ENCODE data around the gene ENDOV. TPM values are rescaled to one million over a fixed set of nuclear protein-coding genes. Genes with fewer than 3 reads are reported as not detected.

ENDOV gene
- total and polyA plus RNA-seq, 2 of the 13 experiments (the other 11 are each of a cell fraction or from before 2014, with no cell fraction given), result 15.1 to 17.1 TPM

DNA sequence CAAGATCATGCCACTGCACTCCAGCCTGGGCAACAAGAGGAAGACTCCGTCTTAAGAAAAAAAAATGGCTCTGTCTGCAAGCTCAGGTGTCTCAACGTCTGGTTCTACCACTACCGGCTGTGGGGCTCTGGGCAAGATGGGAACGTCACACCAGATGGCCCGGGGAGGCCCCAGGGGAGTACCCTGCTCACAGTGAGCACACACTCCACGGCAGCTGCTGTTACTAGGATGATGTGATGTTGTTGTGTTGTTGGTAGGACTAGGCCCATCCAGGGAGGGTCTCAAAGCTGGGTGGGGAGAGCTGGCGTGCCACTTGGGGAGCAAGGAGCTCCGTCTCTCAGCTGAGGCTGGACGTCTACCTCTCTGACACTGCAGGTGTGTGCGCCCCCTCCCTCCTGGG is 70.9 kb downstream of the ENDOV start:
- 21% methylated on average over 10 of the region's 10 CpGs for WGBS (ENCODE audit: low lambda C conversion rate)
- ATAC-seq (no peak), DNase-seq (ENCODE audit: low spot score) (no peak), FAIRE-seq (no peak)
- BruUV-seq (replicated peaks), result no TSS peak
- H3K27me3 ChIP-seq (ENCODE audit: control insufficient read depth in 1 of 2, insufficient read depth in 2 of 2, low read length in 2 of 2), result peaks cover 20 to 74% of the 10 kb centered on the region in 2 experiments
- in situ Hi-C loops (cut with HindIII; ENCODE audit: extremely low pct_ligation_motif_present, low pct_unique_long_range_greater_than_20kb), result no loop called here
- no peak overlapping the region for H3K9ac ChIP-seq (ENCODE audit: insufficient read depth, low read depth, low read length)
- ChIA-PET CTCF (ENCODE audit: low intra/inter-chr PET ratio, low total read pairs) (no interaction called here), POLR2A (no interaction called here)
- peaks cover 3% of the 10 kb centered on the region for H3K4me1 ChIP-seq (ENCODE audit: insufficient read depth, low read length)
- no peaks in the 10 kb centered on the region for H4K20me1 ChIP-seq (ENCODE audit: insufficient read depth, low read length)
- intact Hi-C loops (cut with micrococcal nuclease; ENCODE audit: unreplicated experiment), result no loop called here
- H3K27ac ChIP-seq (ENCODE audit: extremely low read length, insufficient read depth, low read length), result no peak overlapping the region
- H3K9me3 ChIP-seq (ENCODE audit: low read length), result no peaks in the 10 kb centered on the region
- no peaks in the 10 kb centered on the region for H3K36me3 ChIP-seq (replicated peaks in 1 of 2; ENCODE audit: control insufficient read depth in 1 of 2, insufficient read depth in 2 of 2, low read length in 2 of 2)
- H3K79me2 ChIP-seq (ENCODE audit: insufficient read depth, low read length), result no peaks in the 10 kb centered on the region
- H2AFZ ChIP-seq (ENCODE audit: low read length), result no peak overlapping the region
- no peak overlapping the region for H3K4me2 ChIP-seq (ENCODE audit: low read depth, low read length)
- no peak overlapping the region for H3K4me3 ChIP-seq (replicated peaks in 1 of 3; ENCODE audit: insufficient read depth in 1 of 3, low read depth in 2 of 3, low read length in 3 of 3)
- TF ChIP-seq SMAD9 (CRISPR knock-in tag; IDR thresholded peaks at IDR 0.05), result no peak
- TF ChIP-seq ZNF678 (CRISPR knock-in tag; IDR thresholded peaks at IDR 0.05), result no peak
- no peak for TF ChIP-seq ZNF260 (CRISPR knock-in tag; IDR thresholded peaks at IDR 0.05; ENCODE audit: borderline replicate concordance, low read depth)
- no peak for TF ChIP-seq ZNF234 (CRISPR knock-in tag; conservative IDR thresholded peaks at IDR 0.05)
- TF ChIP-seq, protein P1, sequence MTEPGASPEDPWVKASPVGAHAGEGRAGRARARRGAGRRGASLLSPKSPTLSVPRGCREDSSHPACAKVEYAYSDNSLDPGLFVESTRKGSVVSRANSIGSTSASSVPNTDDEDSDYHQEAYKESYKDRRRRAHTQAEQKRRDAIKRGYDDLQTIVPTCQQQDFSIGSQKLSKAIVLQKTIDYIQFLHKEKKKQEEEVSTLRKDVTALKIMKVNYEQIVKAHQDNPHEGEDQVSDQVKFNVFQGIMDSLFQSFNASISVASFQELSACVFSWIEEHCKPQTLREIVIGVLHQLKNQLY (CRISPR knock-in tag; IDR thresholded peaks at IDR 0.05), result no peak
- TF ChIP-seq SIN3B (IDR thresholded peaks at IDR 0.05; ENCODE audit: low read length), result no peak
- TF ChIP-seq, protein P2, sequence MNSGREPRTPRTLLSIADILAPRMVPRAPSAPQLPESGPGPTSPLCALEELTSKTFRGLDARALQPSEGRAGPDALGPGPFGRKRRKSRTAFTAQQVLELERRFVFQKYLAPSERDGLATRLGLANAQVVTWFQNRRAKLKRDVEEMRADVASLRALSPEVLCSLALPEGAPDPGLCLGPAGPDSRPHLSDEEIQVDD (CRISPR knock-in tag; IDR thresholded peaks at IDR 0.05; ENCODE audit: borderline replicate concordance), result no peak
- no peak for TF ChIP-seq ZBTB7A (CRISPR knock-in tag; IDR thresholded peaks at IDR 0.05)
- TF ChIP-seq DNMT3B (CRISPR knock-in tag; conservative IDR thresholded peaks at IDR 0.05), result no peak
- TF ChIP-seq, protein P3, sequence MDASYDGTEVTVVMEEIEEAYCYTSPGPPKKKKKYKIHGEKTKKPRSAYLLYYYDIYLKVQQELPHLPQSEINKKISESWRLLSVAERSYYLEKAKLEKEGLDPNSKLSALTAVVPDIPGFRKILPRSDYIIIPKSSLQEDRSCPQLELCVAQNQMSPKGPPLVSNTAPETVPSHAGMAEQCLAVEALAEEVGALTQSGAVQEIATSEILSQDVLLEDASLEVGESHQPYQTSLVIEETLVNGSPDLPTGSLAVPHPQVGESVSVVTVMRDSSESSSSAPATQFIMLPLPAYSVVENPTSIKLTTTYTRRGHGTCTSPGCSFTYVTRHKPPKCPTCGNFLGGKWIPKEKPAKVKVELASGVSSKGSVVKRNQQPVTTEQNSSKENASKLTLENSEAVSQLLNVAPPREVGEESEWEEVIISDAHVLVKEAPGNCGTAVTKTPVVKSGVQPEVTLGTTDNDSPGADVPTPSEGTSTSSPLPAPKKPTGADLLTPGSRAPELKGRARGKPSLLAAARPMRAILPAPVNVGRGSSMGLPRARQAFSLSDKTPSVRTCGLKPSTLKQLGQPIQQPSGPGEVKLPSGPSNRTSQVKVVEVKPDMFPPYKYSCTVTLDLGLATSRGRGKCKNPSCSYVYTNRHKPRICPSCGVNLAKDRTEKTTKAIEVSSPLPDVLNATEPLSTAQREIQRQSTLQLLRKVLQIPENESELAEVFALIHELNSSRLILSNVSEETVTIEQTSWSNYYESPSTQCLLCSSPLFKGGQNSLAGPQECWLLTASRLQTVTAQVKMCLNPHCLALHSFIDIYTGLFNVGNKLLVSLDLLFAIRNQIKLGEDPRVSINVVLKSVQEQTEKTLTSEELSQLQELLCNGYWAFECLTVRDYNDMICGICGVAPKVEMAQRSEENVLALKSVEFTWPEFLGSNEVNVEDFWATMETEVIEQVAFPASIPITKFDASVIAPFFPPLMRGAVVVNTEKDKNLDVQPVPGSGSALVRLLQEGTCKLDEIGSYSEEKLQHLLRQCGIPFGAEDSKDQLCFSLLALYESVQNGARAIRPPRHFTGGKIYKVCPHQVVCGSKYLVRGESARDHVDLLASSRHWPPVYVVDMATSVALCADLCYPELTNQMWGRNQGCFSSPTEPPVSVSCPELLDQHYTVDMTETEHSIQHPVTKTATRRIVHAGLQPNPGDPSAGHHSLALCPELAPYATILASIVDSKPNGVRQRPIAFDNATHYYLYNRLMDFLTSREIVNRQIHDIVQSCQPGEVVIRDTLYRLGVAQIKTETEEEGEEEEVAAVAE (CRISPR knock-in tag; IDR thresholded peaks at IDR 0.05; ENCODE audit: borderline replicate concordance), result no peak
- TF ChIP-seq, protein P4, sequence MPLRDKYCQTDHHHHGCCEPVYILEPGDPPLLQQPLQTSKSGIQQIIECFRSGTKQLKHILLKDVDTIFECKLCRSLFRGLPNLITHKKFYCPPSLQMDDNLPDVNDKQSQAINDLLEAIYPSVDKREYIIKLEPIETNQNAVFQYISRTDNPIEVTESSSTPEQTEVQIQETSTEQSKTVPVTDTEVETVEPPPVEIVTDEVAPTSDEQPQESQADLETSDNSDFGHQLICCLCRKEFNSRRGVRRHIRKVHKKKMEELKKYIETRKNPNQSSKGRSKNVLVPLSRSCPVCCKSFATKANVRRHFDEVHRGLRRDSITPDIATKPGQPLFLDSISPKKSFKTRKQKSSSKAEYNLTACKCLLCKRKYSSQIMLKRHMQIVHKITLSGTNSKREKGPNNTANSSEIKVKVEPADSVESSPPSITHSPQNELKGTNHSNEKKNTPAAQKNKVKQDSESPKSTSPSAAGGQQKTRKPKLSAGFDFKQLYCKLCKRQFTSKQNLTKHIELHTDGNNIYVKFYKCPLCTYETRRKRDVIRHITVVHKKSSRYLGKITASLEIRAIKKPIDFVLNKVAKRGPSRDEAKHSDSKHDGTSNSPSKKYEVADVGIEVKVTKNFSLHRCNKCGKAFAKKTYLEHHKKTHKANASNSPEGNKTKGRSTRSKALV (CRISPR knock-in tag; IDR thresholded peaks at IDR 0.05), result no peak
- TF ChIP-seq ZNF331 (CRISPR knock-in tag; IDR thresholded peaks at IDR 0.05), result no peak
- TF ChIP-seq, protein P5, sequence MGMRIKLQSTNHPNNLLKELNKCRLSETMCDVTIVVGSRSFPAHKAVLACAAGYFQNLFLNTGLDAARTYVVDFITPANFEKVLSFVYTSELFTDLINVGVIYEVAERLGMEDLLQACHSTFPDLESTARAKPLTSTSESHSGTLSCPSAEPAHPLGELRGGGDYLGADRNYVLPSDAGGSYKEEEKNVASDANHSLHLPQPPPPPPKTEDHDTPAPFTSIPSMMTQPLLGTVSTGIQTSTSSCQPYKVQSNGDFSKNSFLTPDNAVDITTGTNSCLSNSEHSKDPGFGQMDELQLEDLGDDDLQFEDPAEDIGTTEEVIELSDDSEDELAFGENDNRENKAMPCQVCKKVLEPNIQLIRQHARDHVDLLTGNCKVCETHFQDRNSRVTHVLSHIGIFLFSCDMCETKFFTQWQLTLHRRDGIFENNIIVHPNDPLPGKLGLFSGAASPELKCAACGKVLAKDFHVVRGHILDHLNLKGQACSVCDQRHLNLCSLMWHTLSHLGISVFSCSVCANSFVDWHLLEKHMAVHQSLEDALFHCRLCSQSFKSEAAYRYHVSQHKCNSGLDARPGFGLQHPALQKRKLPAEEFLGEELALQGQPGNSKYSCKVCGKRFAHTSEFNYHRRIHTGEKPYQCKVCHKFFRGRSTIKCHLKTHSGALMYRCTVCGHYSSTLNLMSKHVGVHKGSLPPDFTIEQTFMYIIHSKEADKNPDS (CRISPR knock-in tag; IDR thresholded peaks at IDR 0.05), result no peak
- TF ChIP-seq ZNF850 (CRISPR knock-in tag; conservative IDR thresholded peaks at IDR 0.05), result no peak
